ENCODE measurements around the gene LRRC8D. TPM values are rescaled to one million over a fixed set of nuclear protein-coding genes. Genes with fewer than 3 reads are reported as not detected.
A peak's percentile ranks its signal among the peaks of the same experiment; 100 is the strongest.

The LRRC8D gene
- total RNA-seq, 1 donor from 2014 or later = 36.0 TPM

DNA sequence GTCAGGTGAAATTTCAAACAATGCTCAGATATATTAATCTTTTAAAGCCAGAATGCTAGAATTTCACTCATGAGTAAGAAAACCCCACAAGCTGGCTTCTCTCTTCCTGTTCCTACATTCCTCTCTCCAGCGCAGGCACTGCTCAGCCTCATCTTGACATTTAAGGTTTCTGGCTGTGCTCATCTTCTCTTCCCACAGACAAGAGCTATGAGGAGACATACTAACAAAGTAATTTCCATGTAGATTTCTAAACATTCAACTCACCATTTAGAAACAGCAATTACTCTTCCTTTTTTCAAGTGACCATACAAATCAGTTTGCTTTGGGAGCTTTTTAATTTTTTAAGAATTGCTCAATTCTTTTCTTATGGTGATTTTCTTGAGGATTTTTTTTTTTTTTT lies 7.8 kb upstream of the LRRC8D start:
- intact Hi-C loops (cut with micrococcal nuclease) = no loop called here
- ChIA-PET POLR2A (interaction anchor here (2.7 kb wide), 1 partner anchor 9 kb away, joined by 9 read pairs; the partner anchor contains the start of gene LRRC8D), CTCF (interaction anchor here (0.6 to 0.9 kb wide), 2 partner anchors 8 to 233 kb away, joined by 3 read pairs; no protein-coding TSS in a partner anchor)
- TF ChIP-seq, protein P1, sequence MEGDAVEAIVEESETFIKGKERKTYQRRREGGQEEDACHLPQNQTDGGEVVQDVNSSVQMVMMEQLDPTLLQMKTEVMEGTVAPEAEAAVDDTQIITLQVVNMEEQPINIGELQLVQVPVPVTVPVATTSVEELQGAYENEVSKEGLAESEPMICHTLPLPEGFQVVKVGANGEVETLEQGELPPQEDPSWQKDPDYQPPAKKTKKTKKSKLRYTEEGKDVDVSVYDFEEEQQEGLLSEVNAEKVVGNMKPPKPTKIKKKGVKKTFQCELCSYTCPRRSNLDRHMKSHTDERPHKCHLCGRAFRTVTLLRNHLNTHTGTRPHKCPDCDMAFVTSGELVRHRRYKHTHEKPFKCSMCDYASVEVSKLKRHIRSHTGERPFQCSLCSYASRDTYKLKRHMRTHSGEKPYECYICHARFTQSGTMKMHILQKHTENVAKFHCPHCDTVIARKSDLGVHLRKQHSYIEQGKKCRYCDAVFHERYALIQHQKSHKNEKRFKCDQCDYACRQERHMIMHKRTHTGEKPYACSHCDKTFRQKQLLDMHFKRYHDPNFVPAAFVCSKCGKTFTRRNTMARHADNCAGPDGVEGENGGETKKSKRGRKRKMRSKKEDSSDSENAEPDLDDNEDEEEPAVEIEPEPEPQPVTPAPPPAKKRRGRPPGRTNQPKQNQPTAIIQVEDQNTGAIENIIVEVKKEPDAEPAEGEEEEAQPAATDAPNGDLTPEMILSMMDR (IDR thresholded peaks at IDR 0.05) = no peak
- H3K27ac Mint-ChIP-seq = no peak overlapping the region
- H3K4me3 Mint-ChIP-seq = no peak overlapping the region
- H3K27me3 Mint-ChIP-seq = no peaks in the 10 kb centered on the region
- no peaks in the 10 kb centered on the region for H3K36me3 Mint-ChIP-seq (ENCODE audit: low read depth)
- ATAC-seq (ENCODE audit: low read depth) = no peak
- H3K4me1 Mint-ChIP-seq = peaks cover 19% of the 10 kb centered on the region
- DNase-seq = no peak
- H3K9me3 Mint-ChIP-seq = no peaks in the 10 kb centered on the region

DNA sequence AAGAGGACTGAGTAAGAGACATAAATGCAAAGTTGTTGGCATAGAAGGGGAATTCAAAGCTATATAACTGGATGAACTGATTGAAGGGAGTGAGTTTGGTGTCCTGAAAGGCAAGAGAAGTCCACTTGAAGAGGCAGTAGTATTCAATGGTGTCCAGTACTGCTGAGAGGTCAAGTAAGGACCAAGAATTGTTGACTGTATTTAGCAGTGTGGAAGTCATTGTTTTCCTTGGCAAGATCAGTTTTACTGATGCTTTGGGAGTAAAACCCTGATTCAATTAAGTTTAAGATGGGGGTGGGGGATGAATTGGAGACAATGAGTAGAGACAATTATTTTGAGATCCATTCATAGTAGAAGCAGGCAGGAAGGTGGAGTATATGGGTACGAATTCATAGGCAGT lies 5.8 kb upstream of the LRRC8D start:
- TF ChIP-seq, protein P1 (IDR thresholded peaks at IDR 0.05) = no peak
- ChIA-PET CTCF (interaction anchor here (1.1 to 1.5 kb wide), 3 partner anchors 9 to 174 kb away, joined by 3 read pairs; no protein-coding TSS in a partner anchor), POLR2A (no interaction called here)
- H3K27me3 Mint-ChIP-seq = no peaks in the 10 kb centered on the region
- H3K4me1 Mint-ChIP-seq = peaks cover 26% of the 10 kb centered on the region
- DNase-seq (no peak), ATAC-seq (ENCODE audit: low read depth) (no peak)
- no peak overlapping the region for H3K4me3 Mint-ChIP-seq
- intact Hi-C loops (cut with micrococcal nuclease) = no loop called here
- H3K36me3 Mint-ChIP-seq (ENCODE audit: low read depth) = peaks cover under 1% of the 10 kb centered on the region
- no peaks in the 10 kb centered on the region for H3K9me3 Mint-ChIP-seq
- H3K27ac Mint-ChIP-seq = no peak overlapping the region

DNA sequence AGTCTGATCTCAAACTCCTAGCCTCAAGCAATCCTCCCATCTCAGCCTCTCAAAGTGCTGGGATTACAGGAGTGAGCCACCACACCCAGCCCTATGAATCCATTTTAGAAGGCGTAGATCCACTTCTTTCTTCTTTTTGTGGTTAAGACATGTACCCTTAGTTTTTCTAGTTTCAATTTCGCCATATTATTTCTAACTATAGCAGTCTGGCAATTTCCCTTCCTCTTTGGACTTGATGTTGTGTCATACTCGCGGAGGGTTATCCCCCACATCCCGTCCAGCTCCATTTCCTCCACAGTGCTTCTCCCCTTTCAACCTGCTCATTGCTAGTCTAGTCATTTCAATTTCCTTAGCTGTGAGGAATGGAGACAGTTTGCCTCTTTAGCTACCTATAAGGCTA lies 5.2 kb upstream of the LRRC8D start:
- intact Hi-C loops (cut with micrococcal nuclease) = no loop called here
- H3K4me1 Mint-ChIP-seq = peaks cover 31% of the 10 kb centered on the region
- H3K9me3 Mint-ChIP-seq = no peaks in the 10 kb centered on the region
- DNase-seq (no peak), ATAC-seq (ENCODE audit: low read depth) (peak; percentile 42)
- CTCF ChIA-PET = interaction anchor here (1.0 to 1.5 kb wide), 4 partner anchors 9 to 173 kb away, joined by 3 to 5 read pairs (median 3); no protein-coding TSS in a partner anchor
- H3K36me3 Mint-ChIP-seq (ENCODE audit: low read depth) = peaks cover 2% of the 10 kb centered on the region
- H3K4me3 Mint-ChIP-seq = peak overlapping the region; percentile 6
- TF ChIP-seq, protein P1 (IDR thresholded peaks at IDR 0.05) = no peak
- POLR2A ChIA-PET = interaction anchor here (0.8 kb wide), 1 partner anchor 16 kb away, joined by 3 read pairs; no protein-coding TSS in a partner anchor
- H3K27ac Mint-ChIP-seq = peak overlapping the region; percentile 19
- no peaks in the 10 kb centered on the region for H3K27me3 Mint-ChIP-seq

DNA sequence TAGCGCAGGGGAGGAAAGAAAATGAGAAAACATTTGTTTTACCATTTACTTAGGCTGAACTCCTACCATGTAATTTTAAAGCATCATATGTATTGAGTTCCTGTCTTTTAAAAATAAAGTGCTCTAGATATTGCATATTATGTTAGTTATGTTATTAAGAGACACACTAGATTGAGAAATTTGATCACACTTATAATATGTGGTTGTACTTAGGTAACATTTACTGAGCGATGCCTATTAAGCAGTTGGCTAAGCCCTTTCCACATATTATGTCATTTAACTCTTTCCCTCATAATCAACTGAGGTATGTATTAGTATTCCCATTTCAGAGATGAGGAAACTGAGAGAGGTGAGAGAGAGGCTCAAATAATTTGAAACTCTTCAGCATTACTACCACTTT lies 4.5 kb upstream of the LRRC8D start:
- peaks cover 32% of the 10 kb centered on the region for H3K4me1 Mint-ChIP-seq
- POLR2A ChIA-PET = no interaction called here

More for the DNA sequence above, 4.5 kb upstream of the LRRC8D start:
- no peak for DNase-seq
- no peak for ATAC-seq (ENCODE audit: low read depth)
- CTCF ChIA-PET = interaction anchor here (1.0 to 1.4 kb wide), 2 partner anchors 27 to 172 kb away, joined by 3 to 5 read pairs; no protein-coding TSS in a partner anchor
- Mint-ChIP-seq H3K27me3 (no peaks in the 10 kb centered on the region), H3K4me3 (no peak overlapping the region), H3K27ac (no peak overlapping the region), H3K9me3 (no peaks in the 10 kb centered on the region), H3K36me3 (ENCODE audit: low read depth) (peaks cover 2% of the 10 kb centered on the region)
- TF ChIP-seq, protein P1 (IDR thresholded peaks at IDR 0.05) = no peak
- intact Hi-C loops (cut with micrococcal nuclease) = no loop called here

All from activated B cell treated with CpG ODN at 0.5 μM for 24 hours (primary cell).